ENCODE measurements around the gene TLE4.

Gene TLE4

GRCh38 chr9:79657891-79658290 lies 86.1 kb downstream of the TLE4 start:
- Histone ChIP-seq H3K36me3 (ENCODE audit: control insufficient read depth, low read length) (peaks cover 11% of the 10 kb centered on the region), H3K9me3 (ENCODE audit: control insufficient read depth, insufficient read depth, low read length) (no peaks in the 10 kb centered on the region), H3K4me1 (ENCODE audit: control insufficient read depth, low read length) (no peaks in the 10 kb centered on the region), H3K4me3 (ENCODE audit: low read length) (no peak overlapping the region), H3K79me2 (ENCODE audit: control insufficient read depth, low read length) (no peaks in the 10 kb centered on the region), H3K27ac (ENCODE audit: low read depth, low read length) (no peak overlapping the region), H3K9me2 (replicated peaks; ENCODE audit: control insufficient read depth, low read length) (no peaks in the 10 kb centered on the region), H3F3A (ENCODE audit: control insufficient read depth, insufficient read depth) (no peaks in the 10 kb centered on the region), H3K4me2 (ENCODE audit: low read length) (no peak overlapping the region), H4K20me1 (ENCODE audit: control insufficient read depth, insufficient read depth, low read depth, low read length) (no peaks in the 10 kb centered on the region), H3K27me3 (ENCODE audit: control insufficient read depth, low read length) (no peaks in the 10 kb centered on the region)
- TF ChIP-seq EZH2phosphoT487 (IDR thresholded peaks at IDR 0.05; ENCODE audit: borderline replicate concordance, low read length) (no peak), CTCF (IDR thresholded peaks at IDR 0.05; ENCODE audit: low read depth, low read length, poor library complexity, severe bottlenecking) (no peak)

GRCh38 chr9:79658926-79659325 lies 87.2 kb downstream of the TLE4 start:
- Histone ChIP-seq H3F3A (ENCODE audit: control insufficient read depth, insufficient read depth) (no peaks in the 10 kb centered on the region), H3K9me2 (replicated peaks; ENCODE audit: control insufficient read depth, low read length) (no peaks in the 10 kb centered on the region), H3K79me2 (ENCODE audit: control insufficient read depth, low read length) (no peaks in the 10 kb centered on the region), H3K9me3 (ENCODE audit: control insufficient read depth, insufficient read depth, low read length) (no peaks in the 10 kb centered on the region), H3K27ac (ENCODE audit: low read depth, low read length) (no peak overlapping the region), H3K4me1 (ENCODE audit: control insufficient read depth, low read length) (no peaks in the 10 kb centered on the region), H3K36me3 (ENCODE audit: control insufficient read depth, low read length) (peaks cover 11% of the 10 kb centered on the region; the same call in 1 of the 2 replicates), H3K27me3 (ENCODE audit: control insufficient read depth, low read length) (no peaks in the 10 kb centered on the region), H3K4me2 (ENCODE audit: low read length) (no peak overlapping the region), H4K20me1 (ENCODE audit: control insufficient read depth, insufficient read depth, low read depth, low read length) (no peaks in the 10 kb centered on the region), H3K4me3 (ENCODE audit: low read length) (no peak overlapping the region)
- TF ChIP-seq CTCF (IDR thresholded peaks at IDR 0.05; ENCODE audit: low read depth, low read length, poor library complexity, severe bottlenecking) (no peak), EZH2phosphoT487 (IDR thresholded peaks at IDR 0.05; ENCODE audit: borderline replicate concordance, low read length) (no peak)

GRCh38 chr9:79660615-79661014 lies 88.8 kb downstream of the TLE4 start:
- Histone ChIP-seq H3K4me2 (ENCODE audit: low read length) (no peak overlapping the region), H3K4me3 (ENCODE audit: low read length) (no peak overlapping the region), H3K9me2 (replicated peaks; ENCODE audit: control insufficient read depth, low read length) (no peaks in the 10 kb centered on the region), H3K9me3 (ENCODE audit: control insufficient read depth, insufficient read depth, low read length) (no peaks in the 10 kb centered on the region), H3K4me1 (ENCODE audit: control insufficient read depth, low read length) (no peaks in the 10 kb centered on the region), H3K36me3 (ENCODE audit: control insufficient read depth, low read length) (peaks cover 5% of the 10 kb centered on the region; the same call in 1 of the 2 replicates), H3K27ac (ENCODE audit: low read depth, low read length) (no peak overlapping the region), H3K79me2 (ENCODE audit: control insufficient read depth, low read length) (no peaks in the 10 kb centered on the region), H3F3A (ENCODE audit: control insufficient read depth, insufficient read depth) (no peaks in the 10 kb centered on the region), H3K27me3 (ENCODE audit: control insufficient read depth, low read length) (no peaks in the 10 kb centered on the region), H4K20me1 (ENCODE audit: control insufficient read depth, insufficient read depth, low read depth, low read length) (no peaks in the 10 kb centered on the region)
- no peak for TF ChIP-seq CTCF (IDR thresholded peaks at IDR 0.05; ENCODE audit: low read depth, low read length, poor library complexity, severe bottlenecking)
- no peak for TF ChIP-seq EZH2phosphoT487 (IDR thresholded peaks at IDR 0.05; ENCODE audit: borderline replicate concordance, low read length)

All from DOHH2 (cell line).